Tibial nerve (tissue), 4 donors: ENCODE data around the gene CLIC1.

ENCODE experiments used
- EP300 ChIP-seq, 2 donors: sonication (generic); formaldehyde crosslinking; IDR thresholded peaks; one replicate each; pipeline ENCODE4 v1.6.1; 2017; ENCODE audit warnings: antibody characterized with exemption in 2 of 2, mild to moderate bottlenecking in 1 of 2
- TF ChIP-seq, protein P1 (sequence below), 5 experiments: fragments of 200-600 bp in 3 of 5; fragments of 450-650 bp in 2 of 5; sonication (generic) in 3 of 5; IDR thresholded peaks; one replicate each; pipeline ENCODE4 v1.5.1; 2016 to 2019; ENCODE audit warnings: antibody characterized with exemption in 5 of 5, mild to moderate bottlenecking in 3 of 5, moderate library complexity in 2 of 5

DNA sequence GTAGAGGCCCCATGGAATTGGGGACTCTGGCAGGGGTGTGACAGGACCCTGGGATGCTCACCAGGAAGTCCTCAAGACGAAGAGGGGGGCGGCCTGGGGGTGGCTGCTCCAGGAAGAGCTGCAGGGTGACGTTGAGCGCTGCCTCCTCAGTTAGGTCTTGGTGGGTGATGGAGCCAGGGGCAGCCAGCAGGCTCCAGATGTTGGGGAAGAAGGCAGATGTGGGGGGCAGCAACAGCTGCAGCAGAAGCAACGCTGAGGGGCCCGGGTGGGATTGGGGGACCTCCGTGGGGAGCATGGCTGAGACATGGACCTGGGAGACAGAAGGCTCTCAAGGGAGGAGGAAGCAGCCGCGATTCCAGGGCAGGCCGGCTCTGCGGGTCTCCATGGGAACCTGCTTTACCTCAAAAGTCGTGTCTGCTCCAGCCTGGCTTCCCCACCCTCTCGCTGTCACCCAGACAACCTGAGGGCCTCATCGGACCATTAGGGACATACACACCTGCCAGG is 40.2 kb upstream of the CLIC1 start:
- TF ChIP-seq, protein P1, sequence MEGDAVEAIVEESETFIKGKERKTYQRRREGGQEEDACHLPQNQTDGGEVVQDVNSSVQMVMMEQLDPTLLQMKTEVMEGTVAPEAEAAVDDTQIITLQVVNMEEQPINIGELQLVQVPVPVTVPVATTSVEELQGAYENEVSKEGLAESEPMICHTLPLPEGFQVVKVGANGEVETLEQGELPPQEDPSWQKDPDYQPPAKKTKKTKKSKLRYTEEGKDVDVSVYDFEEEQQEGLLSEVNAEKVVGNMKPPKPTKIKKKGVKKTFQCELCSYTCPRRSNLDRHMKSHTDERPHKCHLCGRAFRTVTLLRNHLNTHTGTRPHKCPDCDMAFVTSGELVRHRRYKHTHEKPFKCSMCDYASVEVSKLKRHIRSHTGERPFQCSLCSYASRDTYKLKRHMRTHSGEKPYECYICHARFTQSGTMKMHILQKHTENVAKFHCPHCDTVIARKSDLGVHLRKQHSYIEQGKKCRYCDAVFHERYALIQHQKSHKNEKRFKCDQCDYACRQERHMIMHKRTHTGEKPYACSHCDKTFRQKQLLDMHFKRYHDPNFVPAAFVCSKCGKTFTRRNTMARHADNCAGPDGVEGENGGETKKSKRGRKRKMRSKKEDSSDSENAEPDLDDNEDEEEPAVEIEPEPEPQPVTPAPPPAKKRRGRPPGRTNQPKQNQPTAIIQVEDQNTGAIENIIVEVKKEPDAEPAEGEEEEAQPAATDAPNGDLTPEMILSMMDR (IDR thresholded peaks at IDR 0.05), result no peak
- no peak for TF ChIP-seq EP300 (IDR thresholded peaks at IDR 0.05)
